Loucy (cell line): Measurements from ENCODE around the gene TRMT10B.

Source experiments
- EZH2phosphoT487 ChIP-seq: fragments of 200-600 bp; IDR thresholded peaks from 2 replicates; pipeline ENCODE4 v1.6.1; 2018; ENCODE audit warnings: antibody characterized with exemption, mild to moderate bottlenecking, moderate library complexity, borderline replicate concordance
- TF ChIP-seq, protein P1 (sequence below): fragments of 200-600 bp; sonication (generic); conservative IDR thresholded peaks from 2 replicates; pipeline ENCODE4 v1.5.1; 2014; ENCODE audit warnings: mild to moderate bottlenecking, antibody characterized with exemption, low read length

- TF ChIP-seq, protein P1, sequence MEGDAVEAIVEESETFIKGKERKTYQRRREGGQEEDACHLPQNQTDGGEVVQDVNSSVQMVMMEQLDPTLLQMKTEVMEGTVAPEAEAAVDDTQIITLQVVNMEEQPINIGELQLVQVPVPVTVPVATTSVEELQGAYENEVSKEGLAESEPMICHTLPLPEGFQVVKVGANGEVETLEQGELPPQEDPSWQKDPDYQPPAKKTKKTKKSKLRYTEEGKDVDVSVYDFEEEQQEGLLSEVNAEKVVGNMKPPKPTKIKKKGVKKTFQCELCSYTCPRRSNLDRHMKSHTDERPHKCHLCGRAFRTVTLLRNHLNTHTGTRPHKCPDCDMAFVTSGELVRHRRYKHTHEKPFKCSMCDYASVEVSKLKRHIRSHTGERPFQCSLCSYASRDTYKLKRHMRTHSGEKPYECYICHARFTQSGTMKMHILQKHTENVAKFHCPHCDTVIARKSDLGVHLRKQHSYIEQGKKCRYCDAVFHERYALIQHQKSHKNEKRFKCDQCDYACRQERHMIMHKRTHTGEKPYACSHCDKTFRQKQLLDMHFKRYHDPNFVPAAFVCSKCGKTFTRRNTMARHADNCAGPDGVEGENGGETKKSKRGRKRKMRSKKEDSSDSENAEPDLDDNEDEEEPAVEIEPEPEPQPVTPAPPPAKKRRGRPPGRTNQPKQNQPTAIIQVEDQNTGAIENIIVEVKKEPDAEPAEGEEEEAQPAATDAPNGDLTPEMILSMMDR, result no peak
- TF ChIP-seq EZH2phosphoT487, result no peak
Observed at GRCh38 chr9:37811906-37812476, 58.4 kb downstream of the TRMT10B start.
